GM18498 (cell line): Measurements from ENCODE around the gene ARMC9.
"Not testable (repeated sequence)": the region's sequence is repeated elsewhere in the genome, so short reads cannot be mapped to it uniquely, and the experiment has no call there.

ENCODE experiments used
- ATAC-seq: cut with Tn5 transposase; IDR thresholded peaks from one replicate; pipeline ENCODE4 v1.9.1; 2021; ENCODE audit warnings: mild to moderate bottlenecking, moderate library complexity; ENCODE audit not compliant: unreplicated experiment

Gene ARMC9

GRCh38 chr2:231359948-231360347, 161.5 kb downstream of the ARMC9 start:
- no peak for ATAC-seq

GRCh38 chr2:231360401-231360800, 162.0 kb downstream of the ARMC9 start:
- ATAC-seq: no peak

GRCh38 chr2:231360881-231361371, 162.5 kb downstream of the ARMC9 start:
- ATAC-seq: no peak

- peak; percentile 95 for ATAC-seq
These were observed 163.5 kb downstream of the ARMC9 start for GRCh38 chr2:231361701-231362554.

- ATAC-seq: no peak
These were observed 164.2 kb downstream of the ARMC9 start for GRCh38 chr2:231362555-231363184.

- ATAC-seq: no peak
These were observed 165.6 kb downstream of the ARMC9 start for GRCh38 chr2:231364061-231364460.

GRCh38 chr2:231364961-231365810, 166.8 kb downstream of the ARMC9 start:
- ATAC-seq: no peak

GRCh38 chr2:231367178-231367577, 168.7 kb downstream of the ARMC9 start:
- no peak for ATAC-seq

GRCh38 chr2:231369580-231370428, 171.4 kb downstream of the ARMC9 start:
- no peak for ATAC-seq

DNA sequence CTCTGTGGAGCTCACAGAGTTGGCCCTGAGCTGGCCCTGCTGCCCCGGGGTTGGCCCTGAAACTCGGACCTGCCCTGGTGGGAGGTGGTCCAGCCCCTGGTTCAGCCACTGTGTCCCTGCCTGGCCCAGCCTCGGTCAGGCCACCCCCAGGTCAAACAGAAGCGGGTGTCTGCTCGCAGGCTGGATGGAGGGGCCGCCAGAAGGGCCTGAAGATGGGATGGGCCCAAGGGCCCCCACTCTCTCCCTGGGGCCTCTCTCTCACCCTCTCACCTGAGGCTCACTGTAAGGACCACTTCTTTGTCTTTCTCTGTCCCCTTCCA, 172.0 kb downstream of the ARMC9 start:
- no peak for ATAC-seq

GRCh38 chr2:231370749-231371429, 172.5 kb downstream of the ARMC9 start:
- ATAC-seq: no peak

DNA sequence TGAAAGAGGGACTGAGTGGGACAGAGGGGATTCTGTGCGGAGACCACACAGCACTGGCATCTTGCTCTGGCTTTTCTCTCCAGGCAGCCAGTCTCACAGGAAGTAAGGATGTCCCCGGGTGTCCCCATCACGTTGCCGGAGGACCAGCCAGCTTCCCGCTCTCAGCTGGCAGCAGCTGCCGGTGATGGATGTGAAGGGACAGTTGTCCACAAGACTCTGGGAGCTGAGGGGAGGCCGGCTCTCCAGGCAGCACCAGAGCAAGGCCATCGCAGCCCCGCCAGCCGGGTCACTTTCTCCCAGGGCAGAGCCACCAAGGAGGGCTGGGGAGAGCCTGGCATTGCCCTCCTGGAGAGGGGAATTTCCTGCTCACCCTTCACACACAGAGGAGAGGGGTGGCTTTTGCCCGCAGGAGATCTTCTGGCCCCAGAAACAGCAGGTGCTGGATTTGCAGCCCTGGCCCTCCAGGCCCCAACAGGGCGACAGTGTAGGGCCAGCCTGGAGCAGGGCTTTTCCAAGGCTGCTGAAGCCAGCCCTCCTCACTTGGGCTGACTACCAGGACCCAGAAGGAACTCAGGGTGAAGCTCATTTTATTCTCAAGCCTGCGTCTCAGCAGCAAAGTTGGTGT, 173.1 kb downstream of the ARMC9 start:
- ATAC-seq: no peak

GRCh38 chr2:231372326-231372725, 173.9 kb downstream of the ARMC9 start:
- ATAC-seq: no peak

- ATAC-seq: no peak
These were observed 174.8 kb downstream of the ARMC9 start for GRCh38 chr2:231373184-231373583.

DNA sequence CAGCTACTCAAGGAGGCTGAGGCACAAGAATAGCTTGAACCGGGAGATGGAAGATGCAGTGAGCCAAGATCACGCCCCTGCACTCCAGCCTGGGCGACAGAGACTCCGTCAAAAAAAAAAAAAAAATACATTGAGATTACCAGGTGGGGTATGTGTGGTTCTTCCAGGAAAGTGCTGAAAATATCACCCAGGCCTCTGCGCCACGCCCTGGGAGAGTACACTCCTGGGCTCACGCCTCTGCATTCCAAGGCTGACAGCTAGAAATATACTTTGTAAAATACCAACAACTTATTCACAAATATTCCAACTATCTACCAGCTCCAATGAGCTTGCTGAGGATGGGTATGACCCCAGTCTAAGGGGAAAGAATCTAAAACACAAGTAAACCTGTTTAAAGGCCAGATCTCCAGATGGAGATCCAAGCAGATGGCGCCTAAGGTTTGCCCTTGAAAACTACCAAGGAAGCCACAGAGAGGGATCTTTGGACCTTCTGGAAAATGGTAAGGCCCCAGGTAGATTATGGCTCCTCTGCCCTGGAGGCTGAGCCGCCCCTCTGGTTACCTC, 175.4 kb downstream of the ARMC9 start:
- ATAC-seq: no peak

GRCh38 chr2:231374771-231375170, 176.3 kb downstream of the ARMC9 start:
- ATAC-seq: no peak

- ATAC-seq: not testable (repeated sequence)
These were observed 177.7 kb downstream of the ARMC9 start for GRCh38 chr2:231375994-231376615.

DNA sequence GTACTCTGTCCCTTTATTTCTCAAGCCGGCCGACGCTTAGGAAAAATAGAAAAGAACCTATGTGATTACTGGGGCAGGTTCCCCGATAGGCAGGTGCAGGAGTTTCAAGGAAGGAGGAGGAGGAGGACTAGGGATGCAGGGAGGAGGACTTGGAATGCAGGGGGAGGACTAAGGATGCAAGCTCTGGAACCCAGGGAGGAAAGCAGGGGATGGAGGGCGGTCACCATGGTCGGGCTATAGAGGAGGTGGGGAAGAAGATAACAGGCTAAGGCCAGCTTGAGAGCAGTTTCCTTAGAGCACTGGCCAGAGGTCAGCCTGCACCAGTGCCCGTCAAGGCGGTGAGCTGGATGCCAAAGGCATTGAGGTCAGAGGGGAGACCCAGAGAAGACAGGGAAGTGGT, 178.4 kb downstream of the ARMC9 start:
- ATAC-seq: no peak
